A549 (cell line): ENCODE measurements around the gene SLC51A. TPM values are rescaled to one million over a fixed set of nuclear protein-coding genes. Genes with fewer than 3 reads are reported as not detected.

ENCODE experiments used
- ATAC-seq, 2 experiments: fragments of 200-7000 bp in 1 of 2; fragments of >200 bp in 1 of 2; cut with Nextera tagmentation in 1 of 2; cut with Tn5 transposase in 1 of 2; 3 replicates each; pipeline versions ENCODE4 v1.8.0 to v1.9.1; 2018 to 2020; ENCODE audit warnings: mild to moderate bottlenecking in 1 of 2, moderate library complexity in 1 of 2
- CTCF ChIA-PET: fragments of 300-600 bp; sonication (Branson Sonifier 250); formaldehyde crosslinking; extraction: SDS; loops from one replicate; lab custom pipeline; 2021; ENCODE audit warnings: antibody characterized with exemption, inconsistent platforms; lab: Yijun Ruan, JAX
- POLR2A ChIA-PET: fragments of 350-600 bp; formaldehyde crosslinking; extraction: SDS; loops from one replicate; lab custom pipeline; 2021; ENCODE audit warnings: antibody characterized with exemption, inconsistent platforms; lab: Yijun Ruan, JAX
- DNase-seq, 2 experiments: peaks; one replicate each; pipeline versions ENCODE4 v3.0.0 to v3.0.0-alpha.2; 2011 to 2016; ENCODE audit warnings: low read depth in 1 of 2, low spot score in 1 of 2
- FAIRE-seq: peaks from 2 replicates; lab custom pipeline; 2011; peaks lifted over from hg19 to GRCh38; lab: Jason Lieb, UNC
- H3K27ac ChIP-seq, 2 experiments: fragments of >200 bp; sonication (Bioruptor Twin); formaldehyde crosslinking; 3 replicates each; pipeline ENCODE4 v1.5.1; 2016 to 2017
- H3K4me1 ChIP-seq: fragments of >200 bp; sonication (Bioruptor Twin); formaldehyde crosslinking; 3 replicates; pipeline ENCODE4 v1.6.1; 2016
- H3K4me2 ChIP-seq: fragments of >200 bp; sonication (Bioruptor Twin); formaldehyde crosslinking; 3 replicates; pipeline ENCODE4 v1.6.1; 2016
- H3K4me3 ChIP-seq: fragments of >200 bp; sonication (Bioruptor Twin); formaldehyde crosslinking; 3 replicates; pipeline ENCODE4 v1.5.1; 2016
- H3K9me3 ChIP-seq: fragments of >200 bp; sonication (Bioruptor Twin); formaldehyde crosslinking; 3 replicates; pipeline ENCODE4 v1.6.1; 2016
- BCL3 ChIP-seq: fragments of >200 bp; sonication (Bioruptor Twin); formaldehyde crosslinking; IDR thresholded peaks from 3 replicates; pipeline ENCODE4 v1.6.1; 2016
- CTCF ChIP-seq: fragments of >200 bp; sonication (Bioruptor Twin); formaldehyde crosslinking; IDR thresholded peaks from 3 replicates; pipeline ENCODE4 v1.5.1; 2016
- EHF ChIP-seq: fragments of 250-450 bp; sonication (Bioruptor Pico); IDR thresholded peaks from 2 replicates; pipeline ENCODE4 v1.5.0; 2020; ENCODE audit warnings: mild to moderate bottlenecking
- EHMT2 ChIP-seq: fragments of 200-600 bp; sonication (generic); IDR thresholded peaks from 2 replicates; pipeline ENCODE4 v1.6.1; 2016; ENCODE audit warnings: antibody characterized with exemption, low read depth, mild to moderate bottlenecking, moderate library complexity
- FOSB ChIP-seq: fragments of 250-450 bp; sonication (Bioruptor Pico); IDR thresholded peaks from 2 replicates; pipeline ENCODE4 v1.5.0; 2020; ENCODE audit warnings: mild to moderate bottlenecking, moderate library complexity
- FOSL2 ChIP-seq, 2 experiments: fragments of 450-650 bp in 1 of 2; fragments of >200 bp in 1 of 2; sonication (Bioruptor Twin) in 1 of 2; formaldehyde crosslinking; IDR thresholded peaks; 2 replicates each; pipeline versions ENCODE4 v1.5.0 to v1.6.1; 2016 to 2020; ENCODE audit warnings: mild to moderate bottlenecking in 1 of 2, moderate library complexity in 1 of 2
- HDAC2 ChIP-seq: fragments of 200-600 bp; sonication (generic); IDR thresholded peaks from 2 replicates; pipeline ENCODE4 v1.6.1; 2016
- HES2 ChIP-seq: fragments of >200 bp; sonication (Bioruptor Twin); formaldehyde crosslinking; IDR thresholded peaks from 2 replicates; pipeline ENCODE4 v1.6.1; 2016
- HOXB13 ChIP-seq: fragments of 250-450 bp; sonication (Bioruptor Pico); IDR thresholded peaks from 2 replicates; pipeline ENCODE4 v1.5.0; 2020; ENCODE audit warnings: low read depth, mild to moderate bottlenecking, moderate library complexity
- HOXB5 ChIP-seq: fragments of 250-450 bp; sonication (Bioruptor Pico); IDR thresholded peaks from 2 replicates; pipeline ENCODE4 v1.5.0; 2020; ENCODE audit warnings: mild to moderate bottlenecking, moderate library complexity
- MAFK ChIP-seq: fragments of 450-650 bp; IDR thresholded peaks from 2 replicates; pipeline ENCODE4 v1.6.1; 2014; ENCODE audit not compliant: partially characterized antibody
- NFE2L2 ChIP-seq: fragments of 150-350 bp; conservative IDR thresholded peaks from 2 replicates; pipeline ENCODE4 v1.6.1; 2014; ENCODE audit warnings: low read length
- NPAS2 ChIP-seq: fragments of 250-450 bp; sonication (Bioruptor Pico); IDR thresholded peaks from 2 replicates; pipeline ENCODE4 v1.8.0; 2022; ENCODE audit warnings: mild to moderate bottlenecking, moderate library complexity, borderline replicate concordance
- PHF8 ChIP-seq: fragments of 200-600 bp; sonication (generic); IDR thresholded peaks from 2 replicates; pipeline ENCODE4 v1.6.1; 2016; ENCODE audit warnings: low read depth, mild to moderate bottlenecking, antibody characterized with exemption, moderate library complexity, borderline replicate concordance
- RAD21 ChIP-seq, 2 experiments: fragments of >200 bp in 1 of 2; sonication (Bioruptor Twin) in 1 of 2; formaldehyde crosslinking in 1 of 2; IDR thresholded peaks in 1 of 2; conservative IDR thresholded peaks in 1 of 2; 2 replicates in 1 of 2; 3 replicates in 1 of 2; pipeline ENCODE4 v1.6.1; 2012 to 2018; ENCODE audit warnings: inconsistent platforms in 1 of 2
- RFX5 ChIP-seq: fragments of 450-650 bp; IDR thresholded peaks from 2 replicates; pipeline ENCODE4 v1.7.1; 2014; ENCODE audit warnings: antibody characterized with exemption, mild to moderate bottlenecking, moderate library complexity
- SMC3 ChIP-seq: fragments of >200 bp; sonication (Bioruptor Twin); formaldehyde crosslinking; IDR thresholded peaks from 3 replicates; pipeline ENCODE4 v1.6.1; 2018; ENCODE audit warnings: inconsistent platforms
- SREBF2 ChIP-seq: fragments of 450-650 bp; IDR thresholded peaks from 2 replicates; pipeline ENCODE4 v1.6.1; 2014; ENCODE audit warnings: mild to moderate bottlenecking, moderate library complexity
- TP53 ChIP-seq: fragments of 250-450 bp; sonication (Bioruptor Pico); IDR thresholded peaks from 2 replicates; pipeline ENCODE4 v1.5.0; 2021; ENCODE audit warnings: mild to moderate bottlenecking, moderate library complexity
- ZC3H11A ChIP-seq: fragments of 450-650 bp; IDR thresholded peaks from 2 replicates; pipeline ENCODE4 v1.6.1; 2014; ENCODE audit warnings: antibody characterized with exemption, mild to moderate bottlenecking
- ZFP36 ChIP-seq: fragments of 450-650 bp; IDR thresholded peaks from 2 replicates; pipeline ENCODE4 v1.6.1; 2014; ENCODE audit warnings: borderline replicate concordance; ENCODE audit not compliant: partially characterized antibody
- ZNF302 ChIP-seq: fragments of 250-450 bp; sonication (Bioruptor Pico); IDR thresholded peaks from 2 replicates; pipeline ENCODE4 v1.9.0; 2021; ENCODE audit warnings: inconsistent platforms, mild to moderate bottlenecking, moderate library complexity
- WGBS: methylation state at CpG from one replicate; pipeline ENCODE4 v1.1.6; 2017; ENCODE audit errors: missing lambda C conversion rate; 5-methylcytosine and 5-hydroxymethylcytosine counted together
- polyA plus RNA-seq, 4 experiments: library from polyadenylated mRNA; depleted of rRNA in 3 of 4; stranded (reverse); fragments of >200 nt; fragmentation: RNase III in 1 of 4; extraction: RNeasy Plus Mini Kit Qiagen cat#74134 plus additional on column Dnase treatment in 1 of 4; gene quantifications; 2 replicates in 3 of 4; 3 replicates in 1 of 4; pipeline ENCODE4 v1.2.3, GENCODE V29; 2011 to 2017
- TF ChIP-seq, protein P1 (sequence below): fragments of 450-650 bp; IDR thresholded peaks from 2 replicates; pipeline ENCODE4 v1.6.1; 2014; ENCODE audit warnings: antibody characterized with exemption
- TF ChIP-seq, protein P2 (sequence below): IDR thresholded peaks from 2 replicates; pipeline ENCODE4 v1.6.1; 2012

SLC51A gene
- polyA plus RNA-seq, 2 of the 4 experiments (the other 2 are of a cell fraction): not detected

- Histone ChIP-seq H3K4me1 (no peaks in the 10 kb centered on the region), H3K9me3 (no peaks in the 10 kb centered on the region), H3K4me3 (no peak overlapping the region), H3K27ac (no peak overlapping the region), H3K4me2 (no peak overlapping the region)
- DNase-seq (no peak), FAIRE-seq (no peak), ATAC-seq (no peak)
- WGBS: 76% methylated on average over 5 of the region's 5 CpGs
- CTCF ChIA-PET: interaction anchor here (0.6 to 2.3 kb wide), 10 partner anchors 8 to 337 kb away, joined by 3 to 9 read pairs (median 4); no protein-coding TSS in a partner anchor
- no peak for TF ChIP-seq ZC3H11A
- TF ChIP-seq CTCF: no peak
- no peak for TF ChIP-seq EHF (CRISPR knock-in tag)
- TF ChIP-seq, protein P1, sequence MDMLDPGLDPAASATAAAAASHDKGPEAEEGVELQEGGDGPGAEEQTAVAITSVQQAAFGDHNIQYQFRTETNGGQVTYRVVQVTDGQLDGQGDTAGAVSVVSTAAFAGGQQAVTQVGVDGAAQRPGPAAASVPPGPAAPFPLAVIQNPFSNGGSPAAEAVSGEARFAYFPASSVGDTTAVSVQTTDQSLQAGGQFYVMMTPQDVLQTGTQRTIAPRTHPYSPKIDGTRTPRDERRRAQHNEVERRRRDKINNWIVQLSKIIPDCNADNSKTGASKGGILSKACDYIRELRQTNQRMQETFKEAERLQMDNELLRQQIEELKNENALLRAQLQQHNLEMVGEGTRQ: no peak
- no peak for TF ChIP-seq NFE2L2
- no peak for TF ChIP-seq MAFK
- no peak for TF ChIP-seq EHMT2
- no peak for TF ChIP-seq HOXB5
- TF ChIP-seq HOXB13 (CRISPR knock-in tag): no peak
- POLR2A ChIA-PET: no interaction called here
These were observed 38.3 kb downstream of the SLC51A start for GRCh38 chr3:196254376-196255283.

GRCh38 chr3:196255776-196256175 is 39.4 kb downstream of the SLC51A start:
- TF ChIP-seq HDAC2 (no peak), NPAS2 (no peak), RAD21 (conservative IDR thresholded peaks at IDR 0.05 in 1 of 2, IDR thresholded peaks at IDR 0.05 in 1 of 2) (no peak), ZFP36 (no peak), NFE2L2 (no peak), EHMT2 (no peak), EHF (CRISPR knock-in tag) (no peak), HES2 (no peak), FOSB (CRISPR knock-in tag) (no peak), ZNF302 (no peak), PHF8 (no peak), HOXB5 (no peak), SREBF2 (no peak), RFX5 (no peak), FOSL2 (IDR thresholded peaks at IDR 0.05) (no peak), FOSL2 (CRISPR knock-in tag; IDR thresholded peaks at IDR 0.05) (no peak), BCL3 (no peak), TP53 (no peak), SMC3 (no peak)
- TF ChIP-seq, protein P1: no peak
- TF ChIP-seq, protein P2, sequence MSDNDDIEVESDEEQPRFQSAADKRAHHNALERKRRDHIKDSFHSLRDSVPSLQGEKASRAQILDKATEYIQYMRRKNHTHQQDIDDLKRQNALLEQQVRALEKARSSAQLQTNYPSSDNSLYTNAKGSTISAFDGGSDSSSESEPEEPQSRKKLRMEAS: no peak
- TF ChIP-seq, all 56 proteins: peak for 0
- no peak for FAIRE-seq
- H3K27ac ChIP-seq: no peak overlapping the region

More at GRCh38 chr3:196255776-196256175, 39.4 kb downstream of the SLC51A start:
- DNase-seq (no peak), ATAC-seq (no peak)
- CTCF ChIA-PET: interaction anchor here (1.0 to 1.2 kb wide), 3 partner anchors 59 to 183 kb away, joined by 3 read pairs; no protein-coding TSS in a partner anchor
- no peak overlapping the region for H3K4me2 ChIP-seq
- no peaks in the 10 kb centered on the region for H3K4me1 ChIP-seq
- no peak overlapping the region for H3K4me3 ChIP-seq
- H3K9me3 ChIP-seq: no peaks in the 10 kb centered on the region
- 67% methylated on average over 1 of the region's 1 CpG for WGBS
- POLR2A ChIA-PET: no interaction called here
